Pons (tissue), 1 donor: Measurements from ENCODE around the gene MARK2.

Source experiments
- DNase-seq: peaks from one replicate; pipeline ENCODE4 v3.0.0-alpha.2; 2016; ENCODE audit warnings: low spot score

Gene MARK2

GRCh38 chr11:63929616-63930015, 90.7 kb downstream of the MARK2 start:
- DNase-seq, result no peak

GRCh38 chr11:63931045-63931444, 92.1 kb downstream of the MARK2 start:
- DNase-seq, result no peak

- DNase-seq, result no peak
Measured at GRCh38 chr11:63931876-63932275, 93.0 kb downstream of the MARK2 start.

GRCh38 chr11:63933459-63933858, 94.5 kb downstream of the MARK2 start:
- DNase-seq, result no peak

- DNase-seq, result no peak
Measured at GRCh38 chr11:63937713-63938478, 99.0 kb downstream of the MARK2 start.

- peak; percentile 83 for DNase-seq
Measured at GRCh38 chr11:63938479-63939396, 99.8 kb downstream of the MARK2 start, which contains the start of gene NAA40. TSS of gene NAA40 (plus strand) at chr11:63939002. CDS start at chr11:63939097, 95 bp downstream.

GRCh38 chr11:63939397-63939891, 100.5 kb downstream of the MARK2 start:
- no peak for DNase-seq

GRCh38 chr11:63940786-63941185, 101.9 kb downstream of the MARK2 start:
- peak; percentile 52 for DNase-seq

- no peak for DNase-seq
Measured at GRCh38 chr11:63941901-63942300, 103.0 kb downstream of the MARK2 start.

GRCh38 chr11:63942803-63943202, 103.9 kb downstream of the MARK2 start:
- no peak for DNase-seq

- no peak for DNase-seq
Measured at GRCh38 chr11:63944987-63945386, 106.1 kb downstream of the MARK2 start.

- DNase-seq, result peak; percentile 89
Measured at GRCh38 chr11:63945477-63946163, 106.7 kb downstream of the MARK2 start.

GRCh38 chr11:63951779-63952536, 113.0 kb downstream of the MARK2 start:
- no peak for DNase-seq

GRCh38 chr11:63952570-63952969, 113.7 kb downstream of the MARK2 start:
- DNase-seq, result no peak

- DNase-seq, result no peak
Measured at GRCh38 chr11:63958008-63958407, 119.1 kb downstream of the MARK2 start.
